Neuron (in vitro differentiated cells): ENCODE data around the gene DROSHA.
"Not testable (repeated sequence)": the region's sequence is repeated elsewhere in the genome, so short reads cannot be mapped to it uniquely, and the experiment has no call there.

ENCODE experiments used
- H2AFZ ChIP-seq: one replicate; pipeline ENCODE4 v1.6.1; 2013; ENCODE audit warnings: low read depth, mild to moderate bottlenecking, inconsistent platforms, low read length, moderate library complexity
- H3K27me3 ChIP-seq: one replicate; pipeline ENCODE4 v1.6.1; 2013; ENCODE audit warnings: low read length; ENCODE audit not compliant: insufficient read depth
- H3K36me3 ChIP-seq: one replicate; pipeline ENCODE4 v1.6.1; 2013; ENCODE audit warnings: low read length; ENCODE audit not compliant: insufficient read depth
- H3K4me1 ChIP-seq: one replicate; pipeline ENCODE4 v1.6.1; 2013; ENCODE audit warnings: low read length; ENCODE audit not compliant: insufficient read depth
- H3K4me3 ChIP-seq: 2 replicates; pipeline ENCODE4 v1.5.1; 2013; ENCODE audit warnings: mild to moderate bottlenecking, low read length, moderate library complexity
- H3K9me3 ChIP-seq: one replicate; pipeline ENCODE4 v1.6.1; 2013; ENCODE audit warnings: low read length

The DROSHA gene

DNA sequence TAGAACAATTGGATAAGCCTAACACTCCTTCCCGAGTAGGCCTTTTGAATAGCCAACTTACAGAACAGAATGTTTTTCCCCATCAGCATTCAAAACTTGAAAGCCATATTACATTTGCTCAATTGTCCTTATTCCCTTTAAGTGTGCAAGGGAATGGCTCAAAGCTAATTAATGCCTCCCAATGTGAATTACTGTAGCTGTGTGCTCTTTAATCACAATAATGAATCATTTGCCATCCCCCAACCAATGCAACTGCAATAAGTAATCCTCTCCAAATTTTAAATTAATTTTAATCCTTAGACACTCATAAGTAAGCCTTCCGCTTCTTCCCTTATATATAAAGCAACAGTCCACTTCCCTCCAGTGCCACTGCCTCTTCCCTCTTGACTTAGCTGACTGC, 115.9 kb downstream of the DROSHA start:
- Histone ChIP-seq H2AFZ (no peak overlapping the region), H3K27me3 (no peaks in the 10 kb centered on the region), H3K36me3 (peaks cover 63% of the 10 kb centered on the region), H3K4me3 (no peak overlapping the region), H3K4me1 (no peaks in the 10 kb centered on the region), H3K9me3 (no peaks in the 10 kb centered on the region)

DNA sequence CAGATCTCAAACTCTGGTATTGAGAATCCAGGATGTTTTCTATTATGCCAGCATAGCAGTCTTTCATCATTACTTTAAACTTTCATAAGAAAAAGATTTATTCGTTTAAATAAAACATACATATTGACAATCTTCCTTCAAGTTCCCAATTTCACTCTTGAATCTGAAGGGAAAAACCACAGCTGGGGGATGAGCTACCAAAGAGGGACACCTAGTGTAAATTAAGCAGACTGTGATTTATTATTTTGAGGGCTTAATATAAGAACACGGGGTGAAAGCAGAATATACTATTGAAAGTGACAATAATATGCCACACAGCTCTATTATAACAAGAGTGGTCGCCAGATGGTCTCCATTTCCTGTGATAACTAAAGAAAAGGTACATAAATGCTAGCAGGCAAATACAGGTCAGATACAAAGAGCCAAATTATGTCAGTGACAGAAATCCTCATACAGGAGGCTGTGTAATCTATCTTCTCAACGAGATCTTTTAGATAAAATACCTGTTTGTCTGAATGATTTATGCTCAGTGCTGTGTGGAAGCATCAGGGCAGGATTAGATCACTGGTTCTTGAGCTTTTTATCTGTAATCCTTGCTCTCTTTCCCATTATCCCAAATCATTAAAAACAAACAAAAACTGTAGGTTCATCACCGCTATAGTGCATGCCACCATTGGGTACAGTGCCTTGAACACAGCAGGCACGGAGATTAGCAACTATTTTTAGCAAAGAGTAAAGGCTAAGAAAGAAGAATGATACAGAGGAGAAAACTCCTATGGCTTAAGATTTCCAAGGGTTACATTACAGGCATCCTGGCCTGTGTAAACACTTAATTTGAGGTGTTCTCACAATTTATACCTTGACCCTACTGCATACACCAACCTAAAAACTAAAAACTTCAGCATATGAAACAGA, 116.6 kb downstream of the DROSHA start:
- H3K4me1 ChIP-seq: no peaks in the 10 kb centered on the region
- H2AFZ ChIP-seq: no peak overlapping the region
- H3K27me3 ChIP-seq: no peaks in the 10 kb centered on the region
- no peaks in the 10 kb centered on the region for H3K9me3 ChIP-seq
- no peak overlapping the region for H3K4me3 ChIP-seq
- H3K36me3 ChIP-seq: peaks cover 63% of the 10 kb centered on the region

GRCh38 chr5:31413030-31413812, 118.7 kb downstream of the DROSHA start:
- Histone ChIP-seq H3K4me1 (no peaks in the 10 kb centered on the region), H3K9me3 (no peaks in the 10 kb centered on the region), H3K36me3 (peaks cover 63% of the 10 kb centered on the region), H3K27me3 (no peaks in the 10 kb centered on the region), H2AFZ (no peak overlapping the region), H3K4me3 (no peak overlapping the region)

GRCh38 chr5:31412324-31412723, 119.6 kb downstream of the DROSHA start:
- Histone ChIP-seq H3K4me1 (no peaks in the 10 kb centered on the region), H2AFZ (no peak overlapping the region), H3K27me3 (no peaks in the 10 kb centered on the region), H3K9me3 (no peaks in the 10 kb centered on the region), H3K4me3 (no peak overlapping the region), H3K36me3 (peaks cover 61% of the 10 kb centered on the region)

DNA sequence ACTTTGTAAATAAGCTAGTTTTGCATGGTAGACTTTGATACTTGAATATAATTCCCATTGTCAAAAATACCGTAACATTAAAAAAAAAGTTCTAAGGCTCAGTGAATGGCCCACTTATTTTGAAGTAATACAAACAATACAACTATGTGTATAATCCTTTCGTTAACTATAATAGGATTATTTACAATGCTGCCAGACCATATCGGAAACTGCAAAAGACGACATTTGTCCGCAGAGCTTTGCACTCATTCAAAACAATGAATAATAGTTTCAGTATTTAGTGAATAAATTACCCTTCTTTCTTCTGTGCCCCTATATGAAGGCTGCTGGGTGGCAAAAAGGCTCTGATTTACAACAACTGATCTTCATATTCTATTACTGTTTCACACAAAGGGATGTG, 121.8 kb downstream of the DROSHA start:
- Histone ChIP-seq H2AFZ (no peak overlapping the region), H3K27me3 (no peaks in the 10 kb centered on the region), H3K36me3 (peaks cover 63% of the 10 kb centered on the region), H3K4me1 (no peaks in the 10 kb centered on the region), H3K9me3 (no peaks in the 10 kb centered on the region), H3K4me3 (no peak overlapping the region)

GRCh38 chr5:31408814-31409213, 123.1 kb downstream of the DROSHA start:
- Histone ChIP-seq H2AFZ (no peak overlapping the region), H3K9me3 (no peaks in the 10 kb centered on the region), H3K27me3 (no peaks in the 10 kb centered on the region), H3K36me3 (peaks cover 67% of the 10 kb centered on the region), H3K4me1 (no peaks in the 10 kb centered on the region), H3K4me3 (no peak overlapping the region)

- no peaks in the 10 kb centered on the region for H3K9me3 ChIP-seq
- H2AFZ ChIP-seq: no peak overlapping the region
- H3K4me3 ChIP-seq: no peak overlapping the region
- H3K27me3 ChIP-seq: no peaks in the 10 kb centered on the region
- peaks cover 68% of the 10 kb centered on the region for H3K36me3 ChIP-seq
- no peaks in the 10 kb centered on the region for H3K4me1 ChIP-seq
Observed at GRCh38 chr5:31407921-31408693, 123.8 kb downstream of the DROSHA start.

- Histone ChIP-seq H3K36me3 (peaks cover 58% of the 10 kb centered on the region), H3K4me1 (no peaks in the 10 kb centered on the region), H3K9me3 (no peaks in the 10 kb centered on the region), H2AFZ (no peak overlapping the region), H3K4me3 (no peak overlapping the region), H3K27me3 (no peaks in the 10 kb centered on the region)
Observed at GRCh38 chr5:31404325-31404724, 127.6 kb downstream of the DROSHA start.

GRCh38 chr5:31401691-31402090, 130.2 kb downstream of the DROSHA start:
- Histone ChIP-seq H3K4me1 (no peaks in the 10 kb centered on the region), H3K4me3 (no peak overlapping the region), H2AFZ (no peak overlapping the region), H3K36me3 (peaks cover 39% of the 10 kb centered on the region), H3K9me3 (no peaks in the 10 kb centered on the region), H3K27me3 (no peaks in the 10 kb centered on the region)

DNA sequence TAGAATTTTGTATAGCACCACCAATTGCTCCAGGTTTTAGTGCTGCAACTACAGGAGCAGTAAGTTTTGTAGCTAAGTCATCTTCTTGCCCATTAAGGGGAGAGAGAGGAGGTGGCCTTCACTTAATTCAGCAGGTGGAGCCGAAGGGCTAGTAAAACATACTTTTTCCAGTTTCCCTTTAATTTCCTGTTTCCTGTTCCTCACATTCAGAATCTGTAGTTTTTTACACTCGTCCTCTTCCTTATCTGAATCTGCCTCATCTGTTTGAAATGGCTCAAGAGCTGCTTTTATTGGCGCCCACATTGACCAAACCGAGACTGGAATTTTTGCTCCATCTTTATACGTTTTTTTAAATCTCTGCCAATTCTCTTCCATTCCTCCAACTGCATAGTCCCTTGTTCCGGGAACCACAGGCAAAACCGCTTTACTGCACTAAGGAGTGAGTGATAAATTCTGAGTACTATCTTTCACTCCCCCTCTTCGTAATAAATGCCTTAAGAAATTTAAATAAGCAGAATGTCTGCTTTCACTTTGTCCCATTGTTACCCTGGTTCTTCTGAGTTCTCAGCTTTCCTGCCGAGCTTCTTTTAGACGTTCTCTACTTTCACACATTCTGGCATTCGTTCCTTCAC, 133.9 kb downstream of the DROSHA start:
- H3K4me1 ChIP-seq: no peaks in the 10 kb centered on the region
- H3K36me3 ChIP-seq: peaks cover 17% of the 10 kb centered on the region
- H2AFZ ChIP-seq: no peak overlapping the region
- no peak overlapping the region for H3K4me3 ChIP-seq
- H3K9me3 ChIP-seq: no peaks in the 10 kb centered on the region
- no peaks in the 10 kb centered on the region for H3K27me3 ChIP-seq

- peaks cover 13% of the 10 kb centered on the region for H3K36me3 ChIP-seq
- no peak overlapping the region for H3K4me3 ChIP-seq
Observed at GRCh38 chr5:31396611-31397295, 135.1 kb downstream of the DROSHA start.

DNA sequence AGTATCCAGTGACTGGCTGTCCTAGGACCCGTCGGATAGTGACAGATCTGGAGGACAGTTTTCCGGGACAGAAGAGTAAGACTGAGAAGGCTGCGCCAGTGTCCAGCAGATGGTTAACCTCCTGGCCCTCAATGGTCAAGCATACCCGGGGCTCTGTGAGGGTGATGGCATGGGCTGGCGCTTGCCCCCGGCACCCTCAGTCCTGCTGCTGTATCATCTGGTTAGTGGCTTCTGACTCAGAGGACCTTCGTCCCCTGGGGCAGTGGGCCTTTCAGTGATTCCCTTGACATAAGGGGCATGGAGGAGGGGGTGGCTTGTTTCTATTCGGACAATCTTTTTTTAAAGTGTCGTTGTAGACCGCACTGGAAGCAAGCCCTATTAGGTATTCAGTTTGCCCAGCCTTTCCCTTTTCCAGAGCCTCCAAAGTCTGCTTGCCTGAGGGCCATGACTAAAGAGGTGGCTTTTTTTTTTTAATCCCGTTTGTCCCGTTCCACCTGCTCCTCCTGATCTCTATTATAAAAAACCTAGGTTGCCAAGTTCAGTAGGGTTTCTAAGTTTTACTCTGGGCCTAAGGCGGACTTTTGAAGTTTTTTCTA, 136.3 kb downstream of the DROSHA start:
- not testable (repeated sequence) for H3K27me3 ChIP-seq, H3K4me3 ChIP-seq, H3K4me1 ChIP-seq, H2AFZ ChIP-seq, H3K9me3 ChIP-seq, H3K36me3 ChIP-seq

More at GRCh38 chr5:31396611-31397295, 135.1 kb downstream of the DROSHA start:
- Histone ChIP-seq H3K9me3 (no peaks in the 10 kb centered on the region), H2AFZ (no peak overlapping the region), H3K4me1 (no peaks in the 10 kb centered on the region), H3K27me3 (no peaks in the 10 kb centered on the region)
